ENCODE measurements around the gene ALG2.

GRCh38 chr9:99234618-99235017 is 12.9 kb upstream of the ALG2 start:
- TF ChIP-seq ZNF623 (tag by site-specific recombination; IDR thresholded peaks at IDR 0.05) (no peak), ZBTB7A (tag by site-specific recombination; IDR thresholded peaks at IDR 0.05; ENCODE audit: low read depth) (no peak)
- TF ChIP-seq, protein P1, sequence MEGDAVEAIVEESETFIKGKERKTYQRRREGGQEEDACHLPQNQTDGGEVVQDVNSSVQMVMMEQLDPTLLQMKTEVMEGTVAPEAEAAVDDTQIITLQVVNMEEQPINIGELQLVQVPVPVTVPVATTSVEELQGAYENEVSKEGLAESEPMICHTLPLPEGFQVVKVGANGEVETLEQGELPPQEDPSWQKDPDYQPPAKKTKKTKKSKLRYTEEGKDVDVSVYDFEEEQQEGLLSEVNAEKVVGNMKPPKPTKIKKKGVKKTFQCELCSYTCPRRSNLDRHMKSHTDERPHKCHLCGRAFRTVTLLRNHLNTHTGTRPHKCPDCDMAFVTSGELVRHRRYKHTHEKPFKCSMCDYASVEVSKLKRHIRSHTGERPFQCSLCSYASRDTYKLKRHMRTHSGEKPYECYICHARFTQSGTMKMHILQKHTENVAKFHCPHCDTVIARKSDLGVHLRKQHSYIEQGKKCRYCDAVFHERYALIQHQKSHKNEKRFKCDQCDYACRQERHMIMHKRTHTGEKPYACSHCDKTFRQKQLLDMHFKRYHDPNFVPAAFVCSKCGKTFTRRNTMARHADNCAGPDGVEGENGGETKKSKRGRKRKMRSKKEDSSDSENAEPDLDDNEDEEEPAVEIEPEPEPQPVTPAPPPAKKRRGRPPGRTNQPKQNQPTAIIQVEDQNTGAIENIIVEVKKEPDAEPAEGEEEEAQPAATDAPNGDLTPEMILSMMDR (tag by site-specific recombination; IDR thresholded peaks at IDR 0.05) = no peak
